Aorta (tissue), 5 donors: ENCODE results near the gene ZDHHC6. TPM values are rescaled to one million over a fixed set of nuclear protein-coding genes. Genes with fewer than 3 reads are reported as not detected.
"Not testable (repeated sequence)": the region's sequence is repeated elsewhere in the genome, so short reads cannot be mapped to it uniquely, and the experiment has no call there.

Experiments used
- ATAC-seq: fragments of 200-7000 bp; cut with Tn5 transposase; one replicate; pipeline ENCODE4 v1.9.1; 2022; ENCODE audit warnings: moderate library complexity; ENCODE audit not compliant: low FRiP score
- DNase-seq, 2 donors: peaks; one replicate each; pipeline ENCODE4 v3.0.0-alpha.2; 2020
- H3K27ac ChIP-seq, 2 donors: one replicate each; pipeline ENCODE4 v1.5.1; 2013; ENCODE audit warnings: low read length in 2 of 2, mild to moderate bottlenecking in 2 of 2, moderate library complexity in 2 of 2, control low read depth in 1 of 2, inconsistent platforms in 1 of 2, low read depth in 1 of 2
- H3K27me3 ChIP-seq, 2 donors: one replicate each; pipeline ENCODE4 v1.6.1; 2013; ENCODE audit warnings: control low read depth in 1 of 2, low read length in 1 of 2, mild to moderate bottlenecking in 1 of 2, moderate library complexity in 1 of 2; ENCODE audit not compliant: insufficient read depth in 2 of 2, control insufficient read depth in 1 of 2
- H3K36me3 ChIP-seq, 2 donors: one replicate each; pipeline ENCODE4 v1.6.1; 2013; ENCODE audit warnings: control low read depth in 1 of 2, low read length in 1 of 2, mild to moderate bottlenecking in 1 of 2; ENCODE audit not compliant: insufficient read depth in 2 of 2, control insufficient read depth in 1 of 2
- H3K4me1 ChIP-seq, 2 donors: one replicate each; pipeline ENCODE4 v1.6.1; 2013; ENCODE audit warnings: low read length in 2 of 2, control low read depth in 1 of 2, mild to moderate bottlenecking in 1 of 2, moderate library complexity in 1 of 2; ENCODE audit not compliant: insufficient read depth in 2 of 2, control insufficient read depth in 1 of 2
- H3K4me3 ChIP-seq, 2 donors: one replicate each; pipeline ENCODE4 v1.5.1; 2013; ENCODE audit warnings: low read length in 2 of 2, control low read depth in 1 of 2, mild to moderate bottlenecking in 1 of 2
- H3K9me3 ChIP-seq: one replicate; pipeline ENCODE4 v1.6.1; 2013; ENCODE audit warnings: mild to moderate bottlenecking, low read length; ENCODE audit not compliant: control insufficient read depth
- WGBS, 2 donors: extraction: QIAGEN DNeasy Blood & Tissue Kit; methylation state at CpG; one replicate each; pipeline ENCODE4 v1.1.7; 2013; 5-methylcytosine and 5-hydroxymethylcytosine counted together
- intact Hi-C, 2 donors: fragments of 100-400 bp; cut with DNase I; formaldehyde crosslinking; loops; one replicate each; pipeline versions ENCODE4 v1.14.2 to v1.15.0; 2022
- polyA plus RNA-seq, 2 donors: library from polyadenylated mRNA; stranded (reverse); fragments of 200-250 nt; gene quantifications; one replicate each; pipeline ENCODE4 v1.2.3, GENCODE V29; 2013
- total RNA-seq, 2 donors: library from RNA; stranded (reverse); fragmentation: NEBNext Ultra II Directional; extraction: Animal tissue kit (Norgen Biotek cat#: 25700); gene quantifications; one replicate each; pipeline ENCODE4 v1.2.1, GENCODE V29; 2021
- donor health status: healthy with polysubstance abuse.
- donor health status: Bipolar disorder and iron deficiency.
- donor health status: DM: no; HTN: no; CAD: no.
- donor health status: DM: no; HTN: no; CAD: no.
- donor health status: DM: yes; HTN: yes; CAD: no.

Gene ZDHHC6
- total and polyA plus RNA-seq, 4 donors, result 24.8 to 41.7 (median 28.2) TPM

GRCh38 chr10:112390125-112390703 lies 56.5 kb downstream of the ZDHHC6 start:
- intact Hi-C loops, result no loop called here
- no peaks in the 10 kb centered on the region for H3K9me3 ChIP-seq
- no peaks in the 10 kb centered on the region for H3K27me3 ChIP-seq
- WGBS, 2 donors, result 89 to 90% methylated on average over 3 of the region's 3 CpGs
- H3K36me3 ChIP-seq, result no peaks in the 10 kb centered on the region
- no peak overlapping the region for H3K27ac ChIP-seq
- H3K4me1 ChIP-seq, result no peaks in the 10 kb centered on the region
- no peak overlapping the region for H3K4me3 ChIP-seq
- DNase-seq (no peak), ATAC-seq (no peak)

DNA sequence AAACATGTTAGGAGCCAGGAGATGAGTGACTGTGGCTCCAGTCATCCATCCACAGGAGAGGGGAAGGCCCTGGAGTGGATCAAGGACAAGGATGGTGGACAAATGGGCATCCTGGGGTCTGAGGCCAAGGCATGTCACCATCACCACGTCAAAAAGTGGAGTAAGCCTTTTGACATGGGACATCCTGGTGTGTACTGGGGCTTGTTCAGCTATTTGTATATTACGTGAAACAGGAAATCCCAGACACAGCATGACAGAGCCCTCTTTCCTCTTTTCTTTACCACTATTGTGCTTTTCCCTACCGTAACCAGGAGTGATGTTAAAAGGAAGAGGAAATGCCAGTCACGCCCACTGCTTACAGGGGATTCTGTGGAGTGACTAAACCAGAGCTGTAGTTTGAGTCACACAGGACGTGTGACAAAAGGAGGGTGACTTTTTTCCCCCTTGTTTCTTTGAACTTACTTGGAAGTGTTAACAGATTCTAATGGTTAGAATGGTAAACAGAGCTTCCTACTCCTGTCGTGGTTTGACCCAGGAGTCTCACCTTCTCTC lies 57.4 kb downstream of the ZDHHC6 start:
- peak; percentile 65 for ATAC-seq
- peak in 1 of 2 donors; percentile 66 for DNase-seq
- Histone ChIP-seq H3K27ac (no peak overlapping the region), H3K36me3 (no peaks in the 10 kb centered on the region), H3K9me3 (no peaks in the 10 kb centered on the region), H3K4me3 (no peak overlapping the region), H3K27me3 (no peaks in the 10 kb centered on the region), H3K4me1 (no peaks in the 10 kb centered on the region)
- intact Hi-C loops, result no loop called here
- WGBS, 2 donors, result 26% methylated on average over 6 of the region's 6 CpGs

DNA sequence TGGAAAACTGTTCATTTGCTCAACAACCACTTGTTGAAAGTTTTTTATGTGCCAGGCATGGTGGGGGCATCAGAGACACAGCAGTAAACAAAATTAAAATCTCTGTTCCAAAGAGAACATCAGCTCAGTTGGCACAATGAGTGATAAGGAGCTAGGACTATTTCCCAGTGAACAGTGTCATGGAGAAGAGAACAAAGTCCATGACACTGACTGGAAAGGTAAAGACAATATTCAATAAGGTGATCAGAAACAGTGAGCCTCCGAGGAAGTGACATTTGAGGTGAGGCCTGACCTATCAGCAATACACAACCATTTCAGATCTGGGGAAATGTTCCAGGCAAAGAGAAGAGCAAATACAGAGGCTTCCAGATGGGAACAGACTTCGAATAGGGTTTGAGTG lies 58.2 kb downstream of the ZDHHC6 start:
- Histone ChIP-seq H3K4me1 (no peaks in the 10 kb centered on the region), H3K27ac (no peak overlapping the region), H3K27me3 (no peaks in the 10 kb centered on the region), H3K9me3 (no peaks in the 10 kb centered on the region), H3K36me3 (no peaks in the 10 kb centered on the region), H3K4me3 (no peak overlapping the region)
- intact Hi-C loops, result no loop called here
- 83 to 90% methylated on average over 2 of the region's 2 CpGs for WGBS, 2 donors
- DNase-seq, result no peak
- no peak for ATAC-seq

GRCh38 chr10:112388056-112388455 lies 58.7 kb downstream of the ZDHHC6 start:
- H3K4me3 ChIP-seq, DNase-seq, H3K27ac ChIP-seq, intact Hi-C loops, ATAC-seq, H3K9me3 ChIP-seq, H3K36me3 ChIP-seq, H3K4me1 ChIP-seq, H3K27me3 ChIP-seq: not testable (repeated sequence)
- WGBS, 2 donors, result 75 to 77% methylated on average over 7 of the region's 7 CpGs

- 71 to 76% methylated on average over 4 of the region's 4 CpGs for WGBS, 2 donors
- intact Hi-C loops, result no loop called here
- Histone ChIP-seq H3K27ac (no peak overlapping the region), H3K27me3 (no peaks in the 10 kb centered on the region), H3K4me3 (no peak overlapping the region), H3K4me1 (no peaks in the 10 kb centered on the region), H3K9me3 (no peaks in the 10 kb centered on the region), H3K36me3 (no peaks in the 10 kb centered on the region)
- no peak for ATAC-seq
- no peak for DNase-seq
Measured at GRCh38 chr10:112385201-112385600, 61.5 kb downstream of the ZDHHC6 start.

DNA sequence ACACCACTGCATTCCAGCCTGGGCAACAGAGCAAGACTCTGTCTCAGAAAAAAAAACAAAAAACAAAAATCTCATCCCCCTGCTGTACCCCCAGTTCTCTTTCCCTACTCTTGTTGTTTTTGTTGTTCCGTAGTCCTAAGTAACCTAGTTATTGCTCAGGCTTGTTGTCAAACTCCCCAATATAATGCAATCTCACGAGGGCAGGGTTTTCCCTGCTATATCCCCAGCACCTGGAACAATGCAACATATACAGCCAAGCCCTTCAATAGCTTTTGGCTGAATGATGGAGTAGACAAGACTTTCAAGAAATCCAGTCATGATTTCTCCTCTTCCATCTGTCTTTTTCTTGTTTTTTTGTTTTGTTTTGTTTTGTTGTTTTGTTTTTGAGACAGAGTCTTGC lies 62.6 kb downstream of the ZDHHC6 start:
- WGBS, 2 donors, result 76% methylated on average over 2 of the region's 2 CpGs
- Histone ChIP-seq H3K36me3 (no peaks in the 10 kb centered on the region), H3K9me3 (no peaks in the 10 kb centered on the region), H3K27me3 (no peaks in the 10 kb centered on the region), H3K4me1 (no peaks in the 10 kb centered on the region), H3K4me3 (no peak overlapping the region), H3K27ac (no peak overlapping the region)
- intact Hi-C loops, result no loop called here
- ATAC-seq (no peak), DNase-seq (no peak)

DNA sequence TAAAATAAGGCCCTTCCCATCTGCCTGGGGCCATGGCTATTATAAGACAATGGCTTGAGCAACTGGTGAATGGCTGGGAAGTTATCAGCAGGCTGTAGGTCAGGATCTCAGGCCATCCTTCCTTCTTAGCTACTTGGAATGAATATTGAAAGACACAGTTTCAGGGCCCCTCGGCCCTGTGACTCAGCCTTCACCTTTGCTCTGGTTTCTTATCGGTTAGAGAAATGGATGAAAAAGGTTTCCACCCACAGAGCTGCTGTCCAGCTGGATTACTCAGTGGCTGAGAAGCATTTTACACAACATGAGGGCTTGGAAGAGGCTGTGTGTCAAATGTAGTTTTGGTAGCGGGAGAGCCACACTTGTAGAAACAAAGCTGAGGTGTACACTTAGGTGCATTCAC lies 63.4 kb downstream of the ZDHHC6 start:
- 48 to 59% methylated on average over 3 of the region's 3 CpGs for WGBS, 2 donors
- peak; percentile 42 for ATAC-seq
- intact Hi-C loops, result no loop called here
- H3K36me3 ChIP-seq, result no peaks in the 10 kb centered on the region
- H3K27me3 ChIP-seq, result no peaks in the 10 kb centered on the region
- no peak overlapping the region for H3K27ac ChIP-seq
- DNase-seq, result no peak
- no peaks in the 10 kb centered on the region for H3K9me3 ChIP-seq
- H3K4me1 ChIP-seq, result no peaks in the 10 kb centered on the region
- H3K4me3 ChIP-seq, result no peak overlapping the region

DNA sequence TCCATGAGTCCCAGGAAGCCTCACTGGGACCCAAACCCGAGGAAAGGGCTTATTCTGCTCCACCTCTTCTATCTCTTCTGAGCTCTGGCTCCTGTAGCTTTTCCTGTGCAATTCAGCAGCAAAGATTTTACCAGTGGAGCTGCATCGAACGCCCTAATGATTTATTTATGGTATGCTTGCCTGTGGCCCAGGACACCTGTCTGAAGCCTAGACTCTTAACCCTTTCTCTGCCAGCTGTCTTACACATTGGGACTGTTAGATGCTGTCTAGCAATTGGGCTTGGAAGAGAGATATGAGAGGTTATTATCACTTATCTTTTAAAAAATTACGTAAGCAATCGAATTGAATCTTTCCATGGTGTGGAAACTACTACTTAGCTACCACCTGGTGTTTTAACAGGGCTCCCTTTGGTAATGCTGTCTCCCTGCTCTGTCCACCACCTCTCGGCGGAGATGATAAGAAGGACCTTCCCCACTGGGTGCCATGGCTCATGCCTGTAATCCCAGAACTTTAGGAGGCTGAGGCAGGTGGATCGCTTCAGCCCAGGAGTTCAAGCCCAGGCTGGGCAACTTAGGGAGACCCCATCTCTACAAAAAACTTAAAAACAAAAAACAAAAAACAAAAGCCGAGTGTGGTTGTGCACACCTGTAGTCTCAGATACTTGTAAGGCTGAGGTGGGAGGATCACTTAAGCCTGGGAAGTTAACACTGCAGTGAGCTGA lies 64.0 kb downstream of the ZDHHC6 start:
- intact Hi-C loops, result no loop called here
- Histone ChIP-seq H3K27ac (no peak overlapping the region), H3K4me1 (no peaks in the 10 kb centered on the region), H3K9me3 (no peaks in the 10 kb centered on the region), H3K4me3 (no peak overlapping the region), H3K36me3 (no peaks in the 10 kb centered on the region), H3K27me3 (no peaks in the 10 kb centered on the region)
- DNase-seq (no peak), ATAC-seq (no peak)
- WGBS, 2 donors, result 65 to 66% methylated on average over 9 of the region's 9 CpGs
